HepG2 (cell line): ENCODE measurements around the gene CEP89.

ENCODE experiments used
- HIVEP1 ChIP-seq: sonication (generic); formaldehyde crosslinking; IDR thresholded peaks from 2 replicates; pipeline ENCODE4 v1.4.0; 2020; ENCODE audit warnings: mild to moderate bottlenecking, missing genetic modification reagents
- SP2 ChIP-seq: sonication (generic); formaldehyde crosslinking; IDR thresholded peaks from 2 replicates; pipeline ENCODE4 v1.5.1; 2020; ENCODE audit warnings: mild to moderate bottlenecking, missing genetic modification reagents
- TAF1 ChIP-seq: sonication (generic); formaldehyde crosslinking; IDR thresholded peaks from 2 replicates; pipeline ENCODE4 v1.4.0; 2020; ENCODE audit warnings: missing genetic modification reagents

GRCh38 chr19:32997716-32998355 lies 26.1 kb upstream of the CEP89 start:
- TF ChIP-seq SP2: no peak
- TF ChIP-seq HIVEP1 (CRISPR knock-in tag): no peak
- TF ChIP-seq TAF1 (CRISPR knock-in tag): no peak
